HG03457 (cell line): Measurements from ENCODE around the gene PGA5.
"Not testable (repeated sequence)": the region's sequence is repeated elsewhere in the genome, so short reads cannot be mapped to it uniquely, and the experiment has no call there.

Experiments used
- ATAC-seq: cut with Tn5 transposase; IDR thresholded peaks from one replicate; pipeline ENCODE4 v1.9.1; 2021; ENCODE audit warnings: moderate number of reproducible peaks; ENCODE audit not compliant: unreplicated experiment

Gene PGA5

DNA sequence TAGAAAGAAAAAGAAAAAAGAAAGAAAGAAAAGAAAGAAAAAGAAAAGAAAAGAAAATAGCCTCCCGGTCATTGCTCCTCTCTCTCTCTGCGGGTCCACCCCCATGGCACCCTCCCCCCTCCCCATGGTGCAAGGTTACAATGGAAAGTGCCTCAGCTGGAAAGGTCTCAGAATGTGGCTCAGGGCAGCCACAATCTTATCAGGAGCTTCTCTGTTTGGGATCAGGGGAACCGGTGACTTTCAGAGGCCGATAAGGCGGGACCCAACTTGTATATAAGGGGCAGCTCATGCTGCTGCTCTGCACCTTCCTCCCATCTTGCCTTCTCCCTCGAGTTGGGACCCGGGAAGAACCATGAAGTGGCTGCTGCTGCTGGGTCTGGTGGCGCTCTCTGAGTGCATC is at the start of gene PGA5:
PGA5 (plus strand) TSS at position 301 of the 400 bp plus-strand sequence; CDS start at position 353, 52 bp downstream.
- ATAC-seq, result not testable (repeated sequence)

DNA sequence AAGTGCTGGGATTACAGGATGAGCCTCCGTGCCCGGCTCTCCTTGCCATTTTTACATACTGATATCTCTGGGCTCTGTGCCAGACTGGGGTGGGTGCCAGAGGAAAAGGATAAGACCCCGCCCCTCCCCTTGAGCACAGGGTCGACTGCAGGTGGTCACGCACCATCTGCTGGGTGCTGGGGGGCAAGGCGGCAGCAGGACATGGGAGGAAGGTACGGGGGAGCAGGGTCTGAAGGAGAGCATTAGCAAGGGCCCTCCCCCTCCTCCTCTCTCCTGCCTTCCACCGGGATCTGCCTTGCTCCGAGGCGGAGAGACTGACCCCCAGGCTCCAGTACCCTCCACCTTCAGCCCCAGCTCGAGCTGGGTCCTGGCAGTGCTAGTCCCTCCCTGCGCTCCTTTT is 47.4 kb upstream of the PGA5 start:
- ATAC-seq, result no peak

DNA sequence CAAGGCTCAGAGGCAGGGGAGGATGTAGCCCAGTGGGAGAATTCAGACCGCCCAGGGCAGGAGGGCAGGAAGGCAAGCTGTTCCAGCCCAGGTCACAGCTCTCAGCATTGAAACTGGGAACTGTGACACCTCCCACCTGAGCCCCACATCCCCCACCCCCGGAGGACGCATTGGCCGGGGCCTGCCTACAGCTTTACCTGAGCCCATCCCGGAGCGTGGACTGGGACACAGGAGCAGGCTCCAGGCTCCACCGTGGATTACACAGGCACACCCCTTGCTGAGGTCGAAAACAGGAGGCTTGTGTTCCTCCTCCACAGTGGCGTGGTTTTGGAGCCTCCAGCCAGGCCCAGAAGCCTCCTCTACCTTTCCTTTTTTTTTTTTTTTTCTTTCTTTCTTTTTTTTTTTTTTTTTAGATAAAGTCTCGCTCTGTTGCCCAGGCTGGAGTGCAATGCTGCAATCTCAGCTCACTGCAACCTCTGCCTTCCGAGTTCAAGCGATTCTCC is 46.8 kb upstream of the PGA5 start:
- no peak for ATAC-seq

GRCh38 chr11:61194981-61195695 is 45.8 kb upstream of the PGA5 start:
- ATAC-seq, result no peak

DNA sequence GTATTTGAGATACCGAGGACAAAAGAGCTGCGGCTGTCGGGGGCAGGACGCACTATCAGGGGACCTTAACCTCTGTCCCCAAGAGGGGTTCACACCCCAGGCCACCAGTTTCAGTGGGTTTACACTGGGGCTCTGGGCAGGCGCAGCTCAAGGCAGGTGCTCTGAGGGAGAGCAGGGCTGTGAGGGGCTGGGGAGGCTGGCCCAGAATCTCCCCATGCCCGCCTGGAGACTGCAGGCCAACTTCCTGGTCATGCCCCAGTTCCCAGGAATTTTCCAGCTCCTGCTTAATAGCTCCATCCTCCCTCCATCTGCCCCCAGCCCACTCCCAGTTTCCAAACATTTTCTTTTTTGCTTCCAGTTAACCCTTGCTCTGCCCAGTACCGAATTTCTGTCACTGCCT is 45.3 kb upstream of the PGA5 start:
- ATAC-seq, result no peak

- no peak for ATAC-seq
Observed at GRCh38 chr11:61198361-61198760, 42.6 kb upstream of the PGA5 start.

GRCh38 chr11:61198948-61199523 is 41.9 kb upstream of the PGA5 start:
- ATAC-seq, result no peak

- no peak for ATAC-seq
Observed at GRCh38 chr11:61201476-61201875, 39.5 kb upstream of the PGA5 start.

DNA sequence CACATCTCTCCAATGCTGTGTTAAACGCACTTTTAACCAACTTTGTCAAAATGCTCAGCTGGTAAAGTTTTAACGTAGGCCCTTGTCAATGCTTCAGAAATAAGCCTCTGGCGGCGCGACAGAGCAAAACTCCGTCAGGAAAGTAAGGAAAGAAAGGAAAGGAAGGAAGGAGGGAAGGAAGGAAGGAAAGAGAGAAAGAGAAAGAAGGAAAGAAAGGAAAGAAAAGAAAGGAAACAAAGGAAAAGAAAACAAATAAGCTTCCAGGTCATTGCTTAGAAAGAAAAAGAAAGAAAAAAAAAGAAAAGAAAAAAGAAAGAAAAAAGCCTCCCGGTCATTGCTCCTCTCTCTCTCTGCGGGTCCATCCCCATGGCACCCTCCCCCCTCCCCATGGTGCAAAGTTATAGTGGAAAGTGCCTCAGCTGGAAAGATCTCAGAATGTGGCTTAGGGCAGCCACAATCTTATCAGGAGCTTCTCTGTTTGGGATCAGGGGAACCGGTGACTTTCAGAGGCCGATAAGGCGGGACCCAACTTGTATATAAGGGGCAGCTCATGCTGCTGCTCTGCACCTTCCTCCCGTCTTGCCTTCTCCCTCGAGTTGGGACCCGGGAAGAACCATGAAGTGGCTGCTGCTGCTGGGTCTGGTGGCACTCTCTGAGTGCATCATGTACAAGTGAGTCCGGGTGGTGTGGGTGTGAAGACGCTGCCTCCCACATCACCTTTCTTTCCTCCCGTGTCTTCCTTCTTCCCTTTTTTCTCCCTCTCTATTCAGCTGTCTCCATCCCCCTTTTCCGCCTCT is 37.8 kb upstream of the PGA5 start, which contains the start of gene PGA3:
PGA3 (plus strand) TSS at position 566 of the 797 bp plus-strand sequence; CDS start at position 616, 50 bp downstream.
- ATAC-seq, result not testable (repeated sequence)

GRCh38 chr11:61203873-61204272 is 37.1 kb upstream of the PGA5 start:
- ATAC-seq, result not testable (repeated sequence)

GRCh38 chr11:61204502-61205059 is 36.4 kb upstream of the PGA5 start:
- not testable (repeated sequence) for ATAC-seq

- not testable (repeated sequence) for ATAC-seq
Observed at GRCh38 chr11:61207636-61208310, 33.2 kb upstream of the PGA5 start.

DNA sequence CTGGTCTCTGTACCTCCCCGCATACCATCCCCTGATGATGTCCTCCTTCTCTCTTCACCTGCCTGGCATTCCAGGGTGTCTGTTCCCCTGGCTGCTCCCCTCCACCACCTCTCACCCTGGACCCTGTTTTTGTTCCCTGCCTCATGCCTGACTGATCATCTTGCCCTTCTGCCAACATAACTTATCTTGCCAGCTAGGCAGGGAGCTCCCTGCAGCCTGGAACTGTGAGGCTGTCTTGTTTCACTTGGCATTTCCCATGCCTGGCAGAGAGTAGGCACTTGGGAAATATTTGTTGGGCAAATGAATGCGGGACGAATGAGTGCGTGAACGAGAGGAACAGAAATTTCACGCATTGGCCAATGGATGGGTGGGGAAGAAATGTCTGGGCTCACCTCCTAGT is 30.3 kb upstream of the PGA5 start:
- ATAC-seq, result not testable (repeated sequence)

GRCh38 chr11:61211327-61211952 is 29.5 kb upstream of the PGA5 start:
- ATAC-seq, result not testable (repeated sequence)

DNA sequence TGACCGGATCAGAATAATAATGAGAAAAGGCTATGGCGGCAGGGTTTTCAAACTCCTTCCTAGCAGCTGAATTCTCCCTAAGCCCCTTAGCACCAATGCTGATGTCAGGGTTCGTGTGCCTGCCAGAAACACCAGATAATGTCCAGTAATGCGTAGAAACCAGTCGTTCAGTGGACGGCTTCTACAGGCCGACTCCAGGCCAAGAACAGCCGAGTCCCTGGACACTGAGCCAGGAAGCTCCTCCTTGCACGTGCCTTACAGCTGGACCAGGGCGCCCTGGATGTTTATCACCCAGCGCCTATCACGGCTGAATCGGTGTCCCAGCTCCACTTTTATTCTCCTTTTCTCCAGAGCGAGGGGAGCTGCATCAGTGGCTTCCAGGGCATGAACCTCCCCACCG is 28.8 kb upstream of the PGA5 start:
- not testable (repeated sequence) for ATAC-seq

DNA sequence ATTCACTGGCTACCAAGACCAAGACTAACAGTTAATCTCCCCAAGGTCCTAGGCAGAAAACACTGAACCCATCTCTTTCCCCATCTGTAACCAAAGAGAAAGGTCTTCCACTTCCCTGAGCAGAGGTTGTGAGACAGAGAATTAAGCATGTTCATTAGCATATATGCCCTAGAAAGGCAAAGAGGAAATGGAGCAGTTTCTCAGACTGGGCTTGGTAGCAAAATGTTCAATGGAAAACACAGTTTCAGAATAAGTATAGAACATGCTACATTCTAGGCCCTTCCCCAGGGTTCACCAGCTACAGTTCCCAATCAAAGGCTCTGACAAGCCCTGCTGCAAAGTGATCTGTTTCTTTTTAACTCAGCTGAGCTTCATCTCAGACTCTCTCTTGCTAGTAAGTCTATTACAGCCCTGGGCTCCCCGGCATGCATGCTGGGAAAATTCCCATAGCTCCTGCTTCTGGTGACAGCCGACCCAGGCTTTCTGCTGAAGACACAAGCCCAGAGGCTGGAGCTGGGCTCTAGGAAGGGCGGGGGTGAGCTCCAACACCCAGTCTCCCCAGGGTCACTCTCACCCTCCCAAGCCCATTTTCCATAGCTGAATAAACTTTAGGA is 27.2 kb upstream of the PGA5 start:
- not testable (repeated sequence) for ATAC-seq

GRCh38 chr11:61218306-61218705 is 22.7 kb upstream of the PGA5 start:
- ATAC-seq, result not testable (repeated sequence)

DNA sequence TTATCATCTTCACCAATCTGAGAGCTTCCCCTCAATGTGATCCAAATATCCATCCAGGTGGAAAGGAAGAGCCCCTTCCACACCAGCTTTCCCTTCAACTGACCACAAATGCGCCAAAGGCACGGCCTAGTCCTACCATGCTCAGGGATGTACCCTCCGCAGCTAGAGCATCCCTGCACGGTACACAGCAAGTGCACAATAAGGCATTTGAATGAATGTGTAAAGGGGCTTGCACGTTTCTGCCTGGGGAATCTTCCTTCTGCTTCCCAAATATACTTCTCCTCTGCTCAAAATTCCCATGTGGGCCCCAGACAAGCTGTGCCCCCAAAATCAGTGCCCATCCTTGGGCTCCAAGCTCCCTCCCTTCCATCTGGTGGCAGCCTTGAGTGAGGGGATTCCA is 22.0 kb upstream of the PGA5 start:
- not testable (repeated sequence) for ATAC-seq

GRCh38 chr11:61222047-61222446 is 18.9 kb upstream of the PGA5 start, which contains the start of gene PGA4:
PGA4 (plus strand) TSS chr11:61222347; CDS start chr11:61222401, 54 bp downstream.
- not testable (repeated sequence) for ATAC-seq
